Epithelial cell of proximal tubule (primary cell): ENCODE measurements around the gene KIF6. TPM values are rescaled to one million over a fixed set of nuclear protein-coding genes. Genes with fewer than 3 reads are reported as not detected.

Experiments used
- DNase-seq: peaks from one replicate; pipeline ENCODE4 v3.0.0-alpha.2; 2011; ENCODE audit warnings: low read depth
- H3K4me3 ChIP-seq: 2 replicates; pipeline ENCODE4 v1.5.1; 2011; ENCODE audit warnings: low read depth, mild to moderate bottlenecking, low read length
- total RNA-seq: library from RNA; depleted of rRNA; stranded (reverse); fragments of >200 nt; gene quantifications from 2 replicates; pipeline ENCODE4 v1.2.3, GENCODE V29; 2015
- TF ChIP-seq, protein P1 (sequence below): conservative IDR thresholded peaks from 2 replicates; pipeline ENCODE4 v1.5.1; 2012; ENCODE audit warnings: low read depth, mild to moderate bottlenecking, low read length

The KIF6 gene
- total RNA-seq, 1 donor from 2014 or later = 0.69 TPM

DNA sequence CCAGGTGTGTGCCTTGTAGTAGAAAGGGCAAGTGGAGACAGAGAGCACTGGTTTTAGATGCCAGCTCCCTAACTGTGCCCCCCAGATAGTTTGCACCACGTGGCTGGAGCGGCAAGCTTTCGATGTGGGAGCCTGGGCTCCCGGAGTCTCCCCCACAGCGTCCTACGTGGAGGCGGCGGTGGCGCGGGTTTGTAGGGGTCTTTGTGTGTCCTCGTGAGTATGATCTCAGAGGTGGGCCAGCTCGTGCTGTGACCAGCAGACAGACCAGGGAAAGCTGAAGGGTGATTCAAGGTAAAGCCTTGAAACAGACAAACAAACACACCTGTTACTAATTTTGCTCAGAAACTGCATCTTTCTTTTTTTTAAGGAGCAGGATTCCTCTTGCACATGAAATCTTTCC lies 397.1 kb downstream of the KIF6 start:
- TF ChIP-seq, protein P1, sequence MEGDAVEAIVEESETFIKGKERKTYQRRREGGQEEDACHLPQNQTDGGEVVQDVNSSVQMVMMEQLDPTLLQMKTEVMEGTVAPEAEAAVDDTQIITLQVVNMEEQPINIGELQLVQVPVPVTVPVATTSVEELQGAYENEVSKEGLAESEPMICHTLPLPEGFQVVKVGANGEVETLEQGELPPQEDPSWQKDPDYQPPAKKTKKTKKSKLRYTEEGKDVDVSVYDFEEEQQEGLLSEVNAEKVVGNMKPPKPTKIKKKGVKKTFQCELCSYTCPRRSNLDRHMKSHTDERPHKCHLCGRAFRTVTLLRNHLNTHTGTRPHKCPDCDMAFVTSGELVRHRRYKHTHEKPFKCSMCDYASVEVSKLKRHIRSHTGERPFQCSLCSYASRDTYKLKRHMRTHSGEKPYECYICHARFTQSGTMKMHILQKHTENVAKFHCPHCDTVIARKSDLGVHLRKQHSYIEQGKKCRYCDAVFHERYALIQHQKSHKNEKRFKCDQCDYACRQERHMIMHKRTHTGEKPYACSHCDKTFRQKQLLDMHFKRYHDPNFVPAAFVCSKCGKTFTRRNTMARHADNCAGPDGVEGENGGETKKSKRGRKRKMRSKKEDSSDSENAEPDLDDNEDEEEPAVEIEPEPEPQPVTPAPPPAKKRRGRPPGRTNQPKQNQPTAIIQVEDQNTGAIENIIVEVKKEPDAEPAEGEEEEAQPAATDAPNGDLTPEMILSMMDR = no peak
- no peak overlapping the region for H3K4me3 ChIP-seq
- no peak for DNase-seq

DNA sequence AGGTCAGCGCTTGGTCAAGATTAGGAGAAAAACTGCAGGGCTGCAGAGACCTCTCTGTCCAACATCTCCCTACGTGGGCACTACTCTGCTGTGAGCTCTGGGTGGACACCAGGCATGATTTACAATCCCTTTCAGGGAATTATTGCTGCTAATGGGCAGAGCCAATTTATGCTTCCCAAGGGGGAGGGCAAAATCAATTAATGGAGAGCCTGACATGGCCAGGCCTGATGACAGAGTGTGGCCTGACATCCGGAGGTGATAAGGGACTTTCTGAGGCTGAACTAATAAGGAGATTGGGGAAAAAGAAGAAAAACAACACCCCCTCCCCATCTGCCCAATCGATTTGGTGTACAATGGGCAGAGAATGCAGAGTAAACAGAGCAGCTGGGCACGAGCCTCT lies 397.7 kb downstream of the KIF6 start:
- no peak overlapping the region for H3K4me3 ChIP-seq
- TF ChIP-seq, protein P1 = no peak
- no peak for DNase-seq

DNA sequence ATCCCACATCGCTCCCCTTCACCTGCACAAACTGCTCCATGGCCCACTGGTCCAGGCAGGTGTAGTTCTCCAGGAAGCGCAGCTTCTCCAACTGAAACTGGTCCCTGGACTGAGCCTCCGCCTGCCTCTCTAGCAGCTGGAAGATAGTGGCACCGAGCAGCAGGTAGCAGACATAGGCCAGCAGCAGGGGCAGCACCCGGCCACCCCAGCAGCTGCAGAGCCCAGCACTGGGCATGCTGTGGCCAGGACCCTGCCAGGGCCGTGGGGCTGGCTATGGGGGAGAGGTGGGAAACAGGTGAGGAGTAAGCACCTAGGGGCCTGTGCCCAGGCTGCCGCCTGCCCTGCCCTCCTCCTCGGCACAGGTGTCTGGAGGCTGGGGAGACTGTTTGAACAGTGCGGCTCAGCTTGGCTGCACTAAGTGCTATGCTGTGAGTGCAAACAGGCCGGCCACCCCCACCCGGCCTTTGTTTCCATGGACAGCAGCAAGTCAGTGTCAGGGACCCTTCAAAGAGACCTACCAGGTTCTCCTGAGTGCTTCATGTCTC lies 402.8 kb downstream of the KIF6 start, which contains the start of gene KCNK16:
Gene KCNK16 (minus strand): TSS at position 397 of the 545 bp plus-strand sequence. CDS start 162 bp downstream, at position 235.
- DNase-seq = no peak
- no peak within 1 kb of the TSS for H3K4me3 ChIP-seq
- TF ChIP-seq, protein P1 = no peak

DNA sequence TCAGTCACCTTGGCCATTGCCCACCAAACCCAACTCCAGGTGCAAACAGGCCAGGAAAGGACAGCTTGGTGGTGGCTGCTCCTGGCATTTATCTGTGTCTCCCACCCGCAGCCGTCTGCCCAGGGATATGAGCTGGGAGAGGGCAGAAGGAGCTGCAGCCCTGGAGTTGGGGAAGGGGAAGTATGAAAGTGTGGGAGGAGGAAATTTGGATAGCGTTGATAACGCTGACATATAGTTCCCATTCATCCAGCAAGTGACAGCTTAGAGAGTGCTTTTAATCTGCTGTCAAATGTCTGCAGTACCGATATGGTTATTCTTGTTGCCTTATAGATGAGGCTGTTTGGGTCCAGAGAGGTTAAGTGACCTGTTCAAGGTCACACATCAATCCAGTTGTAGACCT lies 403.4 kb downstream of the KIF6 start:
- TF ChIP-seq, protein P1 = no peak
- no peak for DNase-seq
- no peak overlapping the region for H3K4me3 ChIP-seq

DNA sequence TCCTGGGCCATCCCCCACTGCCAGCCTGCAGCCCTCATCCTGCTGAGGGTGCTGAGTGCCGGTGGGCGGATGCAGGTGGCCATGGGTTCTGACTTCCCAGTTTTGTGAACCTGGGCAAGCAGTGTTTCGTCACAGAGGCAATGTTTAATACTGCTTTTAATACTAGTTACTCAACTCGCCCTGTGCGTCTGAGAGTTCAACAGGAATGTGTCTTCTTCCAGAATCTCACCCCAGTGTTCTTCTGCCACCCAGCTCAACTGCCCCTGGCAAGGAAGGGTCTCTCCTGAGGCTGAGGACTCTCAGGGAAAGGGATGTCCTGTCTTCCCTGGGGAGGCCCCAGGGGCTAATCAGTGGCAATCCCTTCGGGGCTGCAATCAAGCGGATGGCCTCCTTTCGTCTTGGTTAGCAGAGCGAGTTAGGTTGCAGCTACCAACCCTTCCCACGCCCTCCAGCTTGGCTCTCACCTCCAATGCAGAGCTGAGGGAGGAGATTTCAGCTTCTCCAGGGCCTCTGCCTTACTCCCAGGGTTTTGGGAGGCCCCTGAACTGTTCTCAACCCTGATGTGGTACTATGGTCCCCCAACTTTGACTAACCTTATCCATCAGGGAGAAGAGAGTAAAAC lies 404.7 kb downstream of the KIF6 start:
- TF ChIP-seq, protein P1 = no peak

DNA sequence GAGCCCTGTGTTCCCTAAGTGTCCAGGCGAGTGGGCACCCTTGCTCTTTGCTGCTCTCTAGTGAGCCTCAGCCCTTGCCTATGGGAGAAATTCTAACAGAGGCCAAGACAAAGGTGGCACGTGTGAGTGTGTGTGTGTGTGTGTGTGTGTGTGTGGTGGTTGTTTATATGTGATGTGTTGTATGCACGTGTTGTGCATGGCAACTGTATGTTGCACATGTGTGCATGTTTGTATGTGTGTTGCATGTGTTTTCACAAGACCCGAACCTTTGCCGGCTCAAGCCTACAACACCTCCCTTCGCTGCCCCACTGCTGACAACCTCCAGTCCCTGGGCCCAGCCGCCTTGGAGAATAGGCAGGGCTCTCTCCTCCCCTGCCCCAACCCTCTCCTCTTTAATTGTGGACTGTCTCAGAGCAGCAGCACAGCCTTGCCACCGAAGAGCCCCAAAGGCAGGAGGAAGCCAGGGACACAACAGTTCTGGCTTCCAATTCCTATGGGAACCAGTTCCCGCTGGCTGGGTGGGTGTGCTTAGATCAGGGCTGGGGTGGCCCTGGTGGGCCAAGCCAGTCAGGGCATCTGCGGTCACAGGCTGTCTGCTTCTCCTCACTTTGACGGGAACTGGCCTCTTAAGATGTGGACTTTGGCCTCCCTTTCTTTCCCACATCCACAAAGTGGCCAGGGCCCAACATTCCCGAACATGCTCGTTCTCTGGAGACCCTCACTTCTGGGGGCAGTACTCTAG lies 405.4 kb downstream of the KIF6 start:
- TF ChIP-seq, protein P1 = no peak
- DNase-seq = no peak

More for the DNA sequence above, 404.7 kb downstream of the KIF6 start:
- no peak overlapping the region for H3K4me3 ChIP-seq
- DNase-seq = no peak

More for the DNA sequence above, 405.4 kb downstream of the KIF6 start:
- no peak overlapping the region for H3K4me3 ChIP-seq
